LNCaP clone FGC (cell line): ENCODE data around the gene FYN.

Experiments used
- DNase-seq: peaks from one replicate; pipeline ENCODE4 v3.0.0-alpha.2; 2011; ENCODE audit warnings: low read depth
- H3K4me3 ChIP-seq: 2 replicates; pipeline ENCODE4 v1.5.1; 2011; ENCODE audit warnings: mild to moderate bottlenecking, low read depth, low read length, control low read depth
- CTCF ChIP-seq: IDR thresholded peaks from 2 replicates; pipeline ENCODE4 v1.5.1; 2012; ENCODE audit warnings: mild to moderate bottlenecking; ENCODE audit not compliant: control insufficient read depth, insufficient read depth; ENCODE audit errors: extremely low read depth

Gene FYN

DNA sequence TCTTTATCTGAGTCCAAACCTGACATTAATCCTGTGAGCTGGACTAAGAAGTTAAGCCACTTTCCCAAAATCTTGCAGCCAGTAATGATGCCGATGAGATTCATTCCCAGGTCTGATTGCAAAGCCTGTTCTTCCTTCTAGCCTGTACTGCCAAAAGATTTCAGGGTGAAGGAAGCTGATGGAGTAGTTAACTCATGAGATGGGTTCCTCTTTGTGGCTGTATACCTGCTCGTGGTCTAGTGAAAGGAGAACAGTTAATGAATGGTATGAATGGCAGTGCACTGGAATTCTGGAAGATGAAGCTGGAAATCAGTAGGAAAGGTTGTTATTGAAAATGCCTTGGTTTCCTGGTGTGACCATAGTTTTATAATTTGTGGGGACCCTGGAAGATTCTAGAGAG is 112.0 kb downstream of the FYN start:
- DNase-seq = no peak
- TF ChIP-seq CTCF = no peak
- H3K4me3 ChIP-seq = no peak overlapping the region

- DNase-seq = no peak
- no peak overlapping the region for H3K4me3 ChIP-seq
- TF ChIP-seq CTCF = no peak
Observed at GRCh38 chr6:111759836-111760785, 113.1 kb downstream of the FYN start.

GRCh38 chr6:111759331-111759835 is 113.9 kb downstream of the FYN start:
- no peak overlapping the region for H3K4me3 ChIP-seq
- no peak for DNase-seq
- no peak for TF ChIP-seq CTCF

- DNase-seq = no peak
- TF ChIP-seq CTCF = no peak
- H3K4me3 ChIP-seq = no peak overlapping the region
Observed at GRCh38 chr6:111758608-111759329, 114.5 kb downstream of the FYN start.

GRCh38 chr6:111757342-111757741 is 115.9 kb downstream of the FYN start:
- H3K4me3 ChIP-seq = no peak overlapping the region
- TF ChIP-seq CTCF = no peak
- DNase-seq = no peak

GRCh38 chr6:111754423-111754822 is 118.8 kb downstream of the FYN start:
- no peak for DNase-seq
- H3K4me3 ChIP-seq = no peak overlapping the region
- TF ChIP-seq CTCF = no peak
